CD4-positive, alpha-beta T cell treated with Interleukin-6 at 100 ng/mL for 8 hours (primary cell): ENCODE measurements around the gene PRRT1.
"Not testable (repeated sequence)": the region's sequence is repeated elsewhere in the genome, so short reads cannot be mapped to it uniquely, and the experiment has no call there.

Source experiments
- DNase-seq: peaks from one replicate; pipeline ENCODE4 v3.0.0-alpha.2; 2020; ENCODE audit warnings: mixed read lengths, low spot score

Gene PRRT1

DNA sequence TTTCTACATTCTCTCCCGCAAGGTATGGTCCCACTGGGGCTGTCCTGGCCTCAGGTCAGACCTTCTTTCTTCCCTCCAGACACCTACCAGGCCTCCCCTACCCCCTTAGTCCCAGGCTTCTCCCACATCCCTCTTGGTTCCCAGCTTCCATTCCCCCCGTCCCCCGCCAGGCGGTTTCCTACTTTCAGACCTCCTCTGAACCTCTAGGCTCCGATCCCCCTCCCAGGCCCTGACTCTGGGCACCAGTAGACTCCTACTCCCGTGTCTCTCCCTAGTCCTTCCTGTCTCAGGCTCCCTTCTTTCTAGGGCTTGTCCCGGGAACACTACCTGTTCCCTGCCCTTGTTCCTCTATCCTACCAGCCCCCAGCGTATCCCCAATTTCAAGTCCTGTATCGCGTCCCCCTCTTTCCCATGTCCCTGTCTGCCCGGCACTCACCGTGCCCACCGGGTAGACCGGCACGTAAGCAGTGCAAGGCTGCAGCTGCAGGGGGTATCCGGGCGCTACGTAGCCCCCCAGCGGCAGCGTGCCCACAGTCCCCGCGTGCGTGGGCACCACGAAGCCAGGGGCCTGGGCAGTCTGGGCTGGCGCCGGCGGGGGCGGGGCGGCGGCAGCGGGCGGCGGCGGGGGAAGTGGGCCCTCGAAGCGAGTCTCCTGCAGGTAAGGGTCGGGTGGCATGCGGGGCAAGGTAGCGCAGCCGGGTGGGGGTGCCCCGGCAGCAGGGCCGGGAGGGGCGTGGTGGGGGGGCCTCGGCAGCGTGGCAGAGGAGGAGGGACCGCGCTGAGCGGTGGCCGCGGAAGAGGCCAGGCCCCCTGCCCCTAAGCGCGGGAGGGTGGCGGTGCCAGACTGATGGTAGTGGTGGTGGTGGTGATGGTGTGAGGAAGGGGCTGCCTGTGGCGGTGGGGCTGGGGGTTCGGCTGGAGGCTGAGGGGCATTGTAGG lies 1.5 kb downstream of the PRRT1 start:
- no peak for DNase-seq

DNA sequence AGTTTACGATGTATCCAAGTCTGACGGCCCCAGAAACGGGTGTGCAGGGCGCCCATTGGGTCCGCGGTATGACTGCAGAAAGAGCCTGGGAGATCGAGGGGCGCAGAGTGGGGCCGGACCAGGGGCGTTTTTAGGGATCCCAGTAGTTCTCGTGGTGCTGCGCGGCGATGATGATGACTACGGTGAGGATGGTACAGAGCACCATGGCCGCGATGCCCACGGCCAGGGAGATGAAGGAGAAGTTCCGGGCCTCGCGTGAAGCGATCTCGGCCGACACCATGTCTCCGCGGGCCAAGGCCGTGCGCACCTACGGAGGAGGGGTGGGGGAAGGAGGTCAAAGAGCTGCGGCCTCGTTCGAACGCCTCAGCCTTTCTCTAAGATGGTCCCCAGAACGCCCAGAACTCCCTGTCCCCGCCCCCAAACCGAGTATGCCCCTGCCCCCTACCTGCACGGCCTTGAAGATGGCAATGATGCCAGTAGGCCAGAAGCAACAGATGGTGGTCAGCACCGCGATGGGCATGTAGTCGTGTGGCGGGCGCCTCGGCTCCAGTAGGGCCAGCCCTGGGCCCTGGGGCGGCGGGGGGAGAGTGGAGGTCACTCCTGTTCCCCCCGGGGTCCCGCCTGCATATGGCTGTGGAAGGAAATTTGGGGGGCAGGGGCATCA lies 2.5 kb downstream of the PRRT1 start:
- DNase-seq = no peak

GRCh38 chr6:32148289-32149091 lies 3.2 kb downstream of the PRRT1 start:
- DNase-seq = peak; percentile 57

DNA sequence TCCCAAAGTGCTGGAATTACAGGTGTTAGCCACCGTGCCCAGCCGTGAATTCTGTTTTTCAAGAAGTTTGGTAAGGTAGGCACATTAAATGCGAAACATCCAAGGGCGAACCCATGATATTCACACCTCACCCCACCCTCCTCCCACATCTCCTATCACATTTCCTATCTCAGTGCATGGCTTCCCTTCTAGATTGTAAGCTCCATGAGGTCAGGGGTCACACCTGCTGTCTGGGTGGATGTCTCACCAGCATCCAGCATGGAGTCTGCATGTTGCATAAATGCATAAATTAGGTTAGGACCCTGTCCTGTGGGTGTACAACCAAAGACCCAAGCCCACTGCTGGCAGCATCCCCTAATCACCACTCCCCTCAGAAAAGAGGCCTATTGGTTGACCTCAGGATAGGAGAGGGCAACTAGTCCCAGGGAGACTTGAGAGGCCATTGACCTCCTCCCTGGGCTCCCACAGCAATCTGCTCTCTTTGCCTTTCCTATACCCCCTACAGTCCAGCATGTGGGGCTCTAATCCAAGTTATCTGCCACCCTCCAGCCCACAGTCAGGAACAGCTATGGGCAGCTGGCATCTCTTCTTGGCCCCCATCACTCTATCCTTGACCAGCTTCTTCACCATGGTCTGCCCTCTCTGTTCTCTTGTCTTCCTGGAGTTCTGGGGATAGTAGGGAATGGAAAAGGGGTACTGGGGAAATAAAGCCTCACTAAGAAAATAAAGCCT lies 4.2 kb downstream of the PRRT1 start:
- no peak for DNase-seq

GRCh38 chr6:32146687-32147086 lies 5.1 kb downstream of the PRRT1 start:
- DNase-seq = no peak

DNA sequence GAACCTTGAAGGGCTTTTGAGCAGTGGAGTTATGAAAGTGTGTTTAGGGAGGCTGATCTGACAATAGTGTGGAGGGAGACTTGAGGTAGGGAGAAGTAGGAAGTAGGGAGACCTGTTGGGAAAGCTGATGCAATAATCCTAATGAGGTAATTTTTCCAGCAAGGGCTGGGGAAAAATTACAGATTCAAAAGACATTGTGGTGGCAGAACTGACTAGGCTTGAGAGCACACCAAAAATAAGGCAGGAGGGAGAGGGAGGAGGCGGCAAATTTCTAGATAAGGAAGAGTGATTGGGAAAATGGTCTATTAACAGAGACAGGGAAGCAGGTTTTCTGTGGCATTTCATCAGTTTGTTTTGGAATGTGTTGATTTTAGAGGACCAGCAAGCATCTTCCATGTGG lies 5.5 kb downstream of the PRRT1 start:
- DNase-seq = no peak

- DNase-seq = not testable (repeated sequence)
These were observed 7.5 kb downstream of the PRRT1 start for GRCh38 chr6:32144238-32144637.

- DNase-seq = no peak
These were observed 11.2 kb downstream of the PRRT1 start for GRCh38 chr6:32140420-32141046.

DNA sequence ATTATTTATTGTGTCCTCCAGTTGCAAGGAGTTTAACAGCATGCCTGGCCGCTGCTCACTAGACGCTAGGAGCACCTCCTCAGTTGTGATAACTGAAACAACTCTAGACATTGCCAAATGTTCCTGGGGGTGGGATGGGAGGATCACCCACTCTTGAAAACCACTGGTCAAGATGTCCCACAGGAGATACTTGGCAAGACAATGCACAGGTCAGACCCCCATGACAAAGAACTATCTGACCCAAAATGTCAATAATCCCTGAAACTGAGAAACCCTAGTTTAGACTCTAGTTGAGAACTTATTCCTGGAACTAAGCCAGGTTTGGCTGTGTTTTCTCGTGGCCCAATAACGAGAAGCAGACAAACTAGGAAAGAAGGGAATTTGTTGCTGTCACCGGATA lies 12.1 kb downstream of the PRRT1 start:
- no peak for DNase-seq

- no peak for DNase-seq
These were observed 14.3 kb downstream of the PRRT1 start for GRCh38 chr6:32137454-32137853.

DNA sequence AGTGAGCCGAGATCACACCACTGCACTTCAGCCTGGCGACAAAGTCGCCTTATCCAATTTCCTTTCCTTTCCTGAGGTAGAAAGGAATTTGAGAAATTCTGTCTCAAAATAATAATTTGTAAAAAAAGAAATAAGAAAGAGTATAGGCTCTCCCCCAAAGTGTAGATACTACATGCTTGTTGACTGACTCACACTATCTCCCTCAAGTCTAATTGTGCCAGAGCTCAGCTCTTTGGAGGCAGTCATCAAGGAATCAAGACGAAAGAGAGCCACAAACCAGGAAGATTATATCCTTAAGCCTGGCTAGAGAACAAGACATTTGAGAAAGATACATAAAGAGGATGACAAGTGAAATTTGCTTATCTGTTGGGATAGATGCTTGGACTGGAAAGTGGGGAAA lies 18.0 kb downstream of the PRRT1 start:
- no peak for DNase-seq

DNA sequence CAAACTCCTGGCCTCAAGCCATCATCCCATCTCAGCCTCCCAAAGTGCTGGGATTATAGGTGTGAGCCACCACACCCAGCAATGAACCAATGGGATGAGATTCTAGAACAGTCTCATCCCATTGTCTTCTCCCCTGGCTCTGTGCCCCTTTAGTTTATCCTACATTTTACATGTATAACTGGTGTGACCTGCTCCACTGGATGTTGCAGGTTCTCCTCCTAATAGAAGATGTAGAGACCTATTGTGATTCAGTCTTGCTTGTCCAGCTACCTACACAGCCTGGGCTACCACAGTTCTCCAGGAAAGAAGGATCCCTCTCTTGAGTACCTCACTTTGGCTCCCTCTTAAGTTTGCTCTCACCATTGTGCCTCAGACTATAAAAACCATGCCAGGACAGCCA lies 19.6 kb downstream of the PRRT1 start:
- no peak for DNase-seq

DNA sequence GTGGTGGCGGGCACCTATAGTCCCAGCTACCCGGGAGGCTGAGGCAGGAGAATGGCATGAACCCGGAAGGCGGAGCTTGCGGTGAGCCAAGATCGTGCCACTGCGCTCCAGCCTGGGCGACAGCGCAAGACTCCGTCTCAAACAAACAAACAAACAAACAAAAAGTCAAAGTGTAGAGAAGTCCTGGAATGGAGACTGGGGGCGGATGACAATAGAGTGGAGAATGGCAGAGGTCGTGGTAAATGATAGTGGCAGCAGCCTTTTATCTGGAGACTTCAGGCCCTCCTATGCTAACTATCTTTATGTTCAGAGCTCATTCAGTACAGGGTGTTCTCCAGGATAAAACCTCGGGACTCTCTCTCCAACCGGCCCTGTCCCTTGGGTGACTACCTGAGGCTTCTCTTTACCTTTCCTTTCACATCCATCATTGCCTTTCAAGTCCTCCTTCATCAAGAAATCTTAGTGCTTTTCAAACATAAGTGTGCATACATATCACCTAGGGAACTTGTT lies 20.2 kb downstream of the PRRT1 start:
- no peak for DNase-seq

DNA sequence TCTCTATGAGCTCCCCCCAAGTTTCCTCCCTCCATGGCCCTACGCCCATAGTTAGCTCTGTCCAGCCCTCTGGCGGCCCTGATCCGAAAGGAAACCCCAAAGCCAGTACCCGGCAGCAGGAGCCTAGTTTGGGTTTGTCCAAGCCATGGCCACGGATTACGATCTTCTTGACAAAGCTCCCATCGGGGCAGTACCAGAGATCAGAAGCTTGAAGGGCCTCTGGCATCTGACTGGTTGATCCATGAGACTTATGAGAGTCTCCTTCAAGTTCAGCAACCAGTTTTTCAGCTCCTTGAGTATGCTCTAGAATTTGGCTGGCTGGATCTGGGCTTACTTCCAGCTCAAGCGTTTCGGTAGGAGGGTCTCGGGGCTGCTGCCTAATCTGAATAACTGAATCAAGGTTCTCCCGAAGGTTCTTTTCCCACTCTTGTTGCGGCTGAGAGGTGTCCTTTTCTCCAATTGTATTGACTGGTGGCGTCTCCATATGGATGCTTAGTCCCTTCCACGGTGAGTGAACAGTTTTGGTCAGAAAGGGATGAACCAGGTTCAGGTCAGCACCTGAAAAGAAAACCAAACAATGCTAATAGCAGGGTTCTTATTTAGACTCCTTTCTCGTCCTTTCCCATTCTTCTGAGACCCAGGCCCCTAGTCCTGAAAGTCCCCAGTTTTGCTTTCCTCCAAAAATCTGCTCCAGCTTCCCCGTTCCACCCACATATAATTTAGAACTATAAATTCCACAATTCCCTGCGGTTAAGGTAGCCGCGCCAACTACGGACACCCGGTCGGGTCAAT lies 22.2 kb downstream of the PRRT1 start:
- DNase-seq = no peak

DNA sequence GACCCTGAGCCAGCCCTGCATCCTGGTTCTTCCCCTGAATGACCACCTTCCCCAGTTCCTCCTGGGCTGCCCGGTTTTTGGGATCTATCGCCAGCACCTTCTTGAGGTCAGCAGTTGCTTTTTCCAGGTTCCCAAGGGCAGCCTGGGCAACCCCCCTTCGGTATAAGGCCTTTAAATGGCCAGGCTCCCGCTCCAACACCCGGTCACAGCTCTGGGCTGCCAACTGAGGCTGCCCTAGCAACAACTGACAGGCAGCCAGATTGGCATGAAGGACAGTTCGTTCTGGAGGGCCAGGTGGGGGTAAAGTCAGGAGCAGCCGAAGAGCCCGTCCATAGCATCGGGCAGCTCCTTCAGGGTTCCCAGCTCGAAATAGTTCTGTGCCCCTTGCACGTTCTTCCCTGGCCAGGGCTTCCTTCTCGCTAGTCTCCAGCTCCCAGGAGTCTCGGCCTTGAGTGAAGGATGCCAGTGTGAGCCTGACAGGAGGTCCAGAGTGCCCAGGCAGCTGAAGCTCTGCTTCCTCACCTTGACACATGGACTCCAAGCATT lies 22.9 kb downstream of the PRRT1 start:
- no peak for DNase-seq

- peak; percentile 99 for DNase-seq
These were observed 23.8 kb downstream of the PRRT1 start, which contains the start of gene ATF6B for GRCh38 chr6:32127717-32128592. ATF6B (minus strand) TSS chr6:32128246; CDS start chr6:32128207, 39 bp downstream.

DNA sequence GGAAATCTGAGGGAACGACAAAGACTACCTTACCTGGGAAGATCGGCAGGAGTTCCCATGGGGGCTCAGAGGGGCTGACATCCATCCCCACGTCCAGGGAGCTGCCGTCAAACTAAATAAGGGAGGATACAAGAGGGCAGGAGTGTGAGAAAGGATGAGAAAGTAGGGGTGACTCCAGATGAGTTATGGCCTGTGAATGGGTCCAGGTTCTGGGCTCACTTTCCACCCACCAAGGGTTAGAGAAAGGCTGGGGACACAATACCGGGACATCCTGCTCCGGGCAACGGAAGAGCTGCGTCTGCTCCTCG lies 24.4 kb downstream of the PRRT1 start:
- no peak for DNase-seq

DNA sequence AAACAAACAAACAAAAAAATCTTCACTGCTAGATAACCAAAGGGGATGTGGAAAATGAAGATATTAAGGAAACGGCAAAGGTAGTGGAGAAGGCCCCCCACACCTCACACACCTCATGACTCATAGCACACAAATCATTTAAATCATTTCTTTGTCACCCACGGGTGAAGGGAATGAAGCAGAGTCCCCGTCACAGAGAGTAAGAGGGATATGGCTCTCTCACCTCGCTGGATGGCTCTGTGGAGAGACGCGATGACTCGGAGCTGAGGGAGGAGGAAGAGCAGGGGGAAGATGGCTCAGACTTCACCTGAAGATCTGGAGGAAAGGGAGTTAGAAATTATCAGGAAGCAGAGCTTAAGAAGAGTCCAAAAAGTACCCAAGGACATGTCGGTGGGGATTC lies 24.9 kb downstream of the PRRT1 start:
- DNase-seq = no peak

- DNase-seq = no peak
These were observed 28.1 kb downstream of the PRRT1 start for GRCh38 chr6:32123681-32124080.
